ENCODE measurements around the gene AADACL2.

DNA sequence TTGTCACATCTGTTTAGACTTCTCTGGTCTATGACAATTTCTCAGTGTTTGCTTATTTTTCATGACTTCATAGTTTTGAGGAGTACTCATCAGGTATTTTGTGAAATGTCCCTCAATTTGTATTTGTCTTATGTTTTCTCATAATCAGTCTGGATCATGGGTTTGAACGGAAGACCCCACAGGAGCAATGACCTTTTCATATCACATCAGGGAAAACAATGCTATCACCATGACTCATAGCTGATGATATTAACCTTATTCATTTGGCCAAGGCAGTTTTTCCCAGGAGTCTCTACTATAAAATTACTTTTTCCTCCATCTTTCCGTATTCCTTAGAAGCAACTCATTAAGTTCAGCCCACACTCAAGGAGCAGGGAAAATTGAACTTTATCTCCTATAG is 32.7 kb downstream of the AADACL2 start:
- TF ChIP-seq NR3C1 (CRISPR knock-in tag; IDR thresholded peaks at IDR 0.05) (no peak), KDM1A (IDR thresholded peaks at IDR 0.05) (no peak), FOXJ3 (CRISPR knock-in tag; IDR thresholded peaks at IDR 0.05) (no peak), HLTF (IDR thresholded peaks at IDR 0.05) (no peak)
- TF ChIP-seq, protein P1, sequence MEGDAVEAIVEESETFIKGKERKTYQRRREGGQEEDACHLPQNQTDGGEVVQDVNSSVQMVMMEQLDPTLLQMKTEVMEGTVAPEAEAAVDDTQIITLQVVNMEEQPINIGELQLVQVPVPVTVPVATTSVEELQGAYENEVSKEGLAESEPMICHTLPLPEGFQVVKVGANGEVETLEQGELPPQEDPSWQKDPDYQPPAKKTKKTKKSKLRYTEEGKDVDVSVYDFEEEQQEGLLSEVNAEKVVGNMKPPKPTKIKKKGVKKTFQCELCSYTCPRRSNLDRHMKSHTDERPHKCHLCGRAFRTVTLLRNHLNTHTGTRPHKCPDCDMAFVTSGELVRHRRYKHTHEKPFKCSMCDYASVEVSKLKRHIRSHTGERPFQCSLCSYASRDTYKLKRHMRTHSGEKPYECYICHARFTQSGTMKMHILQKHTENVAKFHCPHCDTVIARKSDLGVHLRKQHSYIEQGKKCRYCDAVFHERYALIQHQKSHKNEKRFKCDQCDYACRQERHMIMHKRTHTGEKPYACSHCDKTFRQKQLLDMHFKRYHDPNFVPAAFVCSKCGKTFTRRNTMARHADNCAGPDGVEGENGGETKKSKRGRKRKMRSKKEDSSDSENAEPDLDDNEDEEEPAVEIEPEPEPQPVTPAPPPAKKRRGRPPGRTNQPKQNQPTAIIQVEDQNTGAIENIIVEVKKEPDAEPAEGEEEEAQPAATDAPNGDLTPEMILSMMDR (IDR thresholded peaks at IDR 0.05 in 2 of 3, conservative IDR thresholded peaks at IDR 0.05 in 1 of 3; ENCODE audit: insufficient read depth in 2 of 3, low read depth in 1 of 3, low read length in 3 of 3): no peak
- TF ChIP-seq, protein P2, sequence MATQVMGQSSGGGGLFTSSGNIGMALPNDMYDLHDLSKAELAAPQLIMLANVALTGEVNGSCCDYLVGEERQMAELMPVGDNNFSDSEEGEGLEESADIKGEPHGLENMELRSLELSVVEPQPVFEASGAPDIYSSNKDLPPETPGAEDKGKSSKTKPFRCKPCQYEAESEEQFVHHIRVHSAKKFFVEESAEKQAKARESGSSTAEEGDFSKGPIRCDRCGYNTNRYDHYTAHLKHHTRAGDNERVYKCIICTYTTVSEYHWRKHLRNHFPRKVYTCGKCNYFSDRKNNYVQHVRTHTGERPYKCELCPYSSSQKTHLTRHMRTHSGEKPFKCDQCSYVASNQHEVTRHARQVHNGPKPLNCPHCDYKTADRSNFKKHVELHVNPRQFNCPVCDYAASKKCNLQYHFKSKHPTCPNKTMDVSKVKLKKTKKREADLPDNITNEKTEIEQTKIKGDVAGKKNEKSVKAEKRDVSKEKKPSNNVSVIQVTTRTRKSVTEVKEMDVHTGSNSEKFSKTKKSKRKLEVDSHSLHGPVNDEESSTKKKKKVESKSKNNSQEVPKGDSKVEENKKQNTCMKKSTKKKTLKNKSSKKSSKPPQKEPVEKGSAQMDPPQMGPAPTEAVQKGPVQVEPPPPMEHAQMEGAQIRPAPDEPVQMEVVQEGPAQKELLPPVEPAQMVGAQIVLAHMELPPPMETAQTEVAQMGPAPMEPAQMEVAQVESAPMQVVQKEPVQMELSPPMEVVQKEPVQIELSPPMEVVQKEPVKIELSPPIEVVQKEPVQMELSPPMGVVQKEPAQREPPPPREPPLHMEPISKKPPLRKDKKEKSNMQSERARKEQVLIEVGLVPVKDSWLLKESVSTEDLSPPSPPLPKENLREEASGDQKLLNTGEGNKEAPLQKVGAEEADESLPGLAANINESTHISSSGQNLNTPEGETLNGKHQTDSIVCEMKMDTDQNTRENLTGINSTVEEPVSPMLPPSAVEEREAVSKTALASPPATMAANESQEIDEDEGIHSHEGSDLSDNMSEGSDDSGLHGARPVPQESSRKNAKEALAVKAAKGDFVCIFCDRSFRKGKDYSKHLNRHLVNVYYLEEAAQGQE (IDR thresholded peaks at IDR 0.05; ENCODE audit: borderline replicate concordance): no peak
- TF ChIP-seq, protein P2 (CRISPR knock-in tag; IDR thresholded peaks at IDR 0.05; ENCODE audit: low read depth): no peak
